Activated CD4-positive, alpha-beta T cell treated with anti-CD3 and anti-CD28 coated beads, Interleukin-2, amount 10 ng/mL, durations not matched to agents 24 days and 14 days (primary cell): Measurements from ENCODE around the gene TRAPPC4. TPM values are rescaled to one million over a fixed set of nuclear protein-coding genes. Genes with fewer than 3 reads are reported as not detected.
"Not testable (repeated sequence)": the region's sequence is repeated elsewhere in the genome, so short reads cannot be mapped to it uniquely, and the experiment has no call there.

Experiments used
- DNase-seq: peaks from one replicate; pipeline ENCODE4 v3.0.0; 2022
- H3K27ac Mint-ChIP-seq: one replicate; pipeline ENCODE4 v1.8.0; 2022; ENCODE audit warnings: mild to moderate bottlenecking, mixed read lengths
- H3K27me3 Mint-ChIP-seq: one replicate; pipeline ENCODE4 v1.8.0; 2022; ENCODE audit warnings: mixed read lengths
- H3K36me3 Mint-ChIP-seq: one replicate; pipeline ENCODE4 v1.8.0; 2022; ENCODE audit warnings: low read depth, mild to moderate bottlenecking, mixed read lengths
- H3K4me1 Mint-ChIP-seq: one replicate; pipeline ENCODE4 v1.8.0; 2021; ENCODE audit warnings: mixed read lengths
- H3K4me3 Mint-ChIP-seq: one replicate; pipeline ENCODE4 v1.8.0; 2022; ENCODE audit warnings: mild to moderate bottlenecking, moderate library complexity, mixed read lengths
- H3K9me3 Mint-ChIP-seq: one replicate; pipeline ENCODE4 v1.8.0; 2021; ENCODE audit warnings: mixed read lengths
- intact Hi-C: fragments of 100-400 bp; cut with micrococcal nuclease; formaldehyde crosslinking; loops from one replicate; pipeline ENCODE4 v1.15.1; 2023
- total RNA-seq: library from RNA; stranded (reverse); gene quantifications from 2 replicates; pipeline ENCODE4 v1.2.3, GENCODE V29; 2022

The TRAPPC4 gene
- total RNA-seq, 1 donor from 2014 or later: 141 TPM

- no peaks in the 10 kb centered on the region for H3K9me3 Mint-ChIP-seq
- intact Hi-C loops: loop anchor here (1.0 to 5.0 kb wide), 4 partner anchors 20 to 71 kb away; partner anchors contain the start of genes BCL9L, HYOU1, RPS25 and SLC37A4
- no peaks in the 10 kb centered on the region for H3K27me3 Mint-ChIP-seq
- peak; percentile 99 for DNase-seq
- peak within 1 kb of the TSS; percentile 90 for H3K4me3 Mint-ChIP-seq
- peak within 1 kb of the TSS; percentile 94 for H3K27ac Mint-ChIP-seq
- peaks cover 24% of the 10 kb centered on the region for H3K4me1 Mint-ChIP-seq
- peaks cover 40% of the 10 kb centered on the region for H3K36me3 Mint-ChIP-seq
Measured at GRCh38 chr11:118997627-118998387, 20.8 kb upstream of the TRAPPC4 start, which contains the start of gene CENATAC. Gene CENATAC, plus strand, starts transcription at chr11:118998138. Its CDS starts 60 bp downstream, at chr11:118998198.

DNA sequence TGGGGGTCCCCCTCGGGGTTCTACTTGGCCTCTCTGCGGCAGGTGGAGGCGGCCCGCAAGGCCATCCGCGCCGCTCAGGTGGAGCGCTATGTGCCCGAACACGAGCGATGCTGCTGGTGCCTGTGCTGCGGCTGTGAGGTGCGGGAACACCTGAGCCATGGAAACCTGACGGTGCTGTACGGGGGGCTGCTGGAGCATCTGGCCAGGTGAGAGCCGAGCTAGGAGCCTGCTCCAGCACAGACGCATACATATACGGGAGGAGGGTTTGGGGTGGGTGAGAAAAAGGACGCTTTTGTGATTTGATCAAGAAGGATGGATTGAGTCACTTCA, 20.2 kb upstream of the TRAPPC4 start:
- Mint-ChIP-seq H3K36me3 (peaks cover 45% of the 10 kb centered on the region), H3K4me1 (peaks cover 27% of the 10 kb centered on the region), H3K27ac (peak overlapping the region; percentile 94), H3K9me3 (no peaks in the 10 kb centered on the region), H3K27me3 (no peaks in the 10 kb centered on the region), H3K4me3 (peak overlapping the region; percentile 90)
- DNase-seq: no peak
- intact Hi-C loops: loop anchor here (1.0 to 5.0 kb wide), 4 partner anchors 20 to 71 kb away; partner anchors contain the start of genes BCL9L, HYOU1, RPS25 and SLC37A4

GRCh38 chr11:118998822-118999221, 19.7 kb upstream of the TRAPPC4 start:
- no peaks in the 10 kb centered on the region for H3K9me3 Mint-ChIP-seq
- peaks cover 49% of the 10 kb centered on the region for H3K36me3 Mint-ChIP-seq
- DNase-seq: no peak
- peak overlapping the region; percentile 90 for H3K4me3 Mint-ChIP-seq
- no peaks in the 10 kb centered on the region for H3K27me3 Mint-ChIP-seq
- peak overlapping the region; percentile 94 for H3K27ac Mint-ChIP-seq
- intact Hi-C loops: loop anchor here (1.0 to 5.0 kb wide), 4 partner anchors 19 to 72 kb away; partner anchors contain the start of genes BCL9L, HYOU1, RPS25 and SLC37A4
- peaks cover 27% of the 10 kb centered on the region for H3K4me1 Mint-ChIP-seq

DNA sequence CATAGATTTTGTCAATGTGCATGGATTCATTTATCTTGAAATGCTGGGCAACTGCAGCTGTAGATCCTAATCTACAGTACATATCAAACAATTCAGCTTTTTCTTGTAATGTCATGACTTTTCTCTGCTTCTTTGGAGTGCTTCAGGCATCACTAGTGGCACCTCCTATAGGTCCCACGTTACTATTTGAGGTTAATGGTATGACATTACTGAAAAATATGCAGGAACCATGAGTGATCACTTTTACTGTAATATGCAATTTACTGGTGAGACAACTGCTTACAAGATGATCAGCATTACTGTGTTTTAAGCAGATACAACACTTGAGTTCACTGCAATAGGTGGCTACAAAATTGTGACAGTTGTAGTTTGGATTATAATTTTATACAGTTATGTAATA, 17.7 kb upstream of the TRAPPC4 start:
- Mint-ChIP-seq H3K4me1 (peaks cover 27% of the 10 kb centered on the region), H3K4me3 (no peak overlapping the region), H3K9me3 (no peaks in the 10 kb centered on the region), H3K27me3 (no peaks in the 10 kb centered on the region), H3K36me3 (peaks cover 57% of the 10 kb centered on the region), H3K27ac (no peak overlapping the region)
- DNase-seq: no peak
- intact Hi-C loops: no loop called here

DNA sequence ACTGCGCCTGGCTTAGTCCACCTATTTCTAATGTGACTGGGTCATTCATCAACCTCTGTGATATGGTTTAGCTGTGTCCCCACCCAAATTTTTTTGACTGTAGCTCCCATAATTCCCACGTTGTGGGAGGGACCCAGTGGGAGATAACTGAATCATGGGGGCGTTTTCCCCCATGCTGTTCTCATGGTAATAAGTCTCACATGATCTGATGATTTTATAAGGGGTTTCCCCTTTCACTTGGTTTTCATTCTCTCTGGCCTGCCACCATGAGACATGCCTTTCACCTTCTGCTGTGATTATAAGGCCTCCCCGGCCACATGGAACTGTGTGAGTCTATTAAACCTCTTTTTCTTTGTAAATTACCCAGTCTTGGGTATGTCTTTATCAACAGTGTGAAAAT, 11.9 kb upstream of the TRAPPC4 start:
- H3K27me3 Mint-ChIP-seq: no peaks in the 10 kb centered on the region
- H3K4me3 Mint-ChIP-seq: no peak overlapping the region
- H3K4me1 Mint-ChIP-seq: peaks cover 4% of the 10 kb centered on the region
- H3K36me3 Mint-ChIP-seq: peaks cover 45% of the 10 kb centered on the region
- no peaks in the 10 kb centered on the region for H3K9me3 Mint-ChIP-seq
- no peak for DNase-seq
- no peak overlapping the region for H3K27ac Mint-ChIP-seq
- intact Hi-C loops: no loop called here

- no peaks in the 10 kb centered on the region for H3K27me3 Mint-ChIP-seq
- intact Hi-C loops: no loop called here
- H3K9me3 Mint-ChIP-seq: no peaks in the 10 kb centered on the region
- peaks cover 24% of the 10 kb centered on the region for H3K4me1 Mint-ChIP-seq
- H3K36me3 Mint-ChIP-seq: peaks cover 63% of the 10 kb centered on the region
- no peak overlapping the region for H3K27ac Mint-ChIP-seq
- no peak for DNase-seq
- no peak overlapping the region for H3K4me3 Mint-ChIP-seq
Measured at GRCh38 chr11:119011476-119012053, 7.0 kb upstream of the TRAPPC4 start.

DNA sequence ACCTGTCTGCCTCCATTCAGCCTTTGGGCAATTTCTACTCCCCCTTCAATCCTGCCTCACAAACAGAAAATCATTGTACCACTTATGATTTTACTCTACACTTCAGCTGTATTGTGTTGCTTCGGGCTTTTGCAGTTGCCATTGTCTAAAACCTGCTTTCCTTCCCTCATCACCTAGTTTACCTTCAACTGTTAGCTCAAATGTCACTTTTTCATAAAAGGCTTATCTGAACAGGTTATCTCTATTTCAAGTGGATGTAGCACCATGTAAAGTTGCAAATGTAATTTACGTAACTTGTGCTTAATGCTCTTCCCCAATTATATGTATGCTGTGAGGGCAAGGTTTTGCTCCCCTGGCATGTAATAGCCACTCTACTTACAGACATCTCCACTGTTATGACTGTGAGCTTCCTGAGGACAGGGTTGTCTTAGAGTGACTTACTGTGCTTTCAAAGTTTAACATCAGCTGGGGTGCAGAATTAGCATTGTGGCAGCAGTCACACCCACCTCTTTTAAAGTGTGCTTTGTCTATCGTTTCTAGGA, 5.9 kb upstream of the TRAPPC4 start:
- Mint-ChIP-seq H3K4me1 (peaks cover 26% of the 10 kb centered on the region), H3K36me3 (peaks cover 65% of the 10 kb centered on the region), H3K4me3 (no peak overlapping the region), H3K27ac (peak overlapping the region; percentile 8), H3K27me3 (no peaks in the 10 kb centered on the region), H3K9me3 (no peaks in the 10 kb centered on the region)
- intact Hi-C loops: no loop called here
- DNase-seq: no peak

DNA sequence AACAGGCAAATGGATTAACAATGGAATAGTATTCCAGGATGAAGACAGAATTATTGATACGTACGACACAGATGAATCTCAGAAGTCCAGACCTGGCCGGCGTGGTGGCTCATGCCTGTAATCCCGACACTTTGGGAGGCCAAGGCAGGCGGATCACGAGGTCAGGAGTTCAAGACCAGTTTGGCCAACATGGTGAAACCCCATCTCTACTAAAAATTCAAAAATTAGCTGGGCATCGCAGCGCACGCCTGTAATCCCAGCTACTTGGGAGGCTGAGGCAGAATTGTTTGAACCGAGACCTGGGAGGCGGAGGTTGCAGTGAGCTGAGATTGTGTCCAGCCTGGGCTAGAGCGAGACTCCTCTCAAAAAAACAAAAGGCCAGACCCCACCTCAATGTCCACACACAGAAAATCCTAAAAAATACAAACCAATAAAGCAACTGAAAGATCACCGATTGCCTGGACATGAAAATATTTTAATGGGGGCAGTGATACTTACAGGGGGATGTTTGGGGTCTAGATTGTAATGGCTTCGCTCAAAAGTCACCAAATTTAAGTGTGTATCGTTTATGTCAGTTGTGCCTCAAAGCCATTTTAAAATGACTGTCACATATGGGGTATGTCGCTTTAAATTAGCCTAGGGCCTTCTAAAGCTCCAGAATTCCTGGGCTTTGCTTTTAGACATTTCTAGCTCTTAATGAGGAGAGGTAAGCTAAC, 4.2 kb upstream of the TRAPPC4 start:
- Mint-ChIP-seq H3K4me3 (peak overlapping the region; percentile 5), H3K4me1 (peaks cover 26% of the 10 kb centered on the region), H3K27me3 (no peaks in the 10 kb centered on the region), H3K36me3 (peaks cover 66% of the 10 kb centered on the region), H3K9me3 (no peaks in the 10 kb centered on the region), H3K27ac (peak overlapping the region; percentile 54)
- no peak for DNase-seq
- intact Hi-C loops: no loop called here

DNA sequence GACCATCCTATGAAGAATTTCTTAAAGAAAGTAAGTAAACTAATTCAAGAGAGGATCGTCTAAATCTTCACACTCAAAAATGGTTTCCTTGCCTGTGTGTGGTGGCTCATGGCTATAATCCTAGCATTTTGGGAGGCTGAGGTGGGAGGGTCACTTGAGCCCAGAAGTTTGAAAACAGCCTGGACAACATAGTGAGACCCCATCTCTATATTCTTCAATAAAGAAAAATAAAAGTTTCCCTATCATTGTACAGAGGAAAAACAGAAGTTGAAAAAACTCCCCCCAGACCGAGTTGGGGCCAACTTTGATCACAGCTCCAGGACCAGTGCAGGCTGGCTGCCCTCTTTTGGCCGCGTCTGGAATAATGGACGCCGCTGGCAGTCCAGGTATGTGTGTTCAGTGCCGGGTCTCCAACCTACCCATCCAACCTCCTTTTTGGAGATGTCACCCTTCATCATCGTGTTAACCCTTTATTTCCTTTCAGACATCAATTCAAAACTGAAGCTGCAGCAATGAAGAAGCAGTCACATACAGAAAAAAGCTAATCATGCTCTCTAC, 3.4 kb upstream of the TRAPPC4 start:
- Mint-ChIP-seq H3K4me3 (peak overlapping the region; percentile 59), H3K27ac (peak overlapping the region; percentile 63), H3K36me3 (peaks cover 67% of the 10 kb centered on the region), H3K27me3 (no peaks in the 10 kb centered on the region), H3K9me3 (no peaks in the 10 kb centered on the region), H3K4me1 (peaks cover 28% of the 10 kb centered on the region)
- intact Hi-C loops: loop anchor here (5.0 kb wide), 2 partner anchors 88 to 223 kb away; partner anchors contain the start of genes BCL9L and DDX6
- no peak for DNase-seq

DNA sequence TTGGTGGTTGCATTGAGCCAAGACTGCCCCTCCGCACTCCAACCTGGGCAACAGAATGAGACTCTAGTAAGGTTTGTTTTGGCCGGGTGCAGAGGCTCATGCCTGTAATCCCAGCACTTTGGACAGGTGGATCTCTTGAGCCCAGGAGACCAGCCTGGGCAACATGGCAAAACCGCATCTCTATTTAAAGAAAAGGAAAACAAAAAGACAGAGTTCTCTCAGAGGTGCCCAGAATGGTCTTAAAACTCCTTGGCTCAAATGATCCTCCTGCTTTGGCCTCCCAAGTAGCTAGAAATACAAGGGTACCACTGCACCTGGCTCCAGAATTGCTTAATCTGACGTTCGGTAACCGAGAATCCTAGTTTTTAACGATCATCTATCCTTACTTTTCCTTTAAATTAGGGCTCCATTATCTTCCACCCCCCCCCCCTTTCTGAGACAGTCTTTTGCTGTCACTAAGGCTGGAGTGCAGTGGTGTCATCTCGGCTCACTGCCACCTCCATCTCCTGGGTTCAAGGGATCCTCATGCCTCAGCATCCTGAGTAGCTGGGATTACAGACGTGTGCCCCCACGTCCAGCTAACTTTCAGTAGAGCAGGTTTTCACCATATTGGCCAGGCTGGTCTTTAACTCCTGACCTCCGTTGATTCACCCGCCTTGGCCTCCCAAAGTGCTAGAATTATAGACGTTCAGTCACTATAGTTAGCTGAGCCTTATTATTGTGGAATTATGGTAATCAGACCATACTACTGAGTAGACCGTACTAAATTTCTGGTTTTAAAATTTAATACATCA, 2.2 kb upstream of the TRAPPC4 start:
- Mint-ChIP-seq H3K27me3 (no peaks in the 10 kb centered on the region), H3K4me3 (peak overlapping the region; percentile 100), H3K27ac (peak overlapping the region; percentile 41), H3K4me1 (peaks cover 32% of the 10 kb centered on the region), H3K36me3 (peaks cover 73% of the 10 kb centered on the region), H3K9me3 (no peaks in the 10 kb centered on the region)
- DNase-seq: no peak
- intact Hi-C loops: loop anchor here (5.0 kb wide), 2 partner anchors 89 to 224 kb away; partner anchors contain the start of genes BCL9L and DDX6

GRCh38 chr11:119017377-119017776, 1.2 kb upstream of the TRAPPC4 start:
- H3K4me3 Mint-ChIP-seq: peak overlapping the region; percentile 100
- H3K9me3 Mint-ChIP-seq: not testable (repeated sequence)
- intact Hi-C loops: loop anchor here (5.0 kb wide), 2 partner anchors 90 to 225 kb away; partner anchors contain the start of genes BCL9L and DDX6

DNA sequence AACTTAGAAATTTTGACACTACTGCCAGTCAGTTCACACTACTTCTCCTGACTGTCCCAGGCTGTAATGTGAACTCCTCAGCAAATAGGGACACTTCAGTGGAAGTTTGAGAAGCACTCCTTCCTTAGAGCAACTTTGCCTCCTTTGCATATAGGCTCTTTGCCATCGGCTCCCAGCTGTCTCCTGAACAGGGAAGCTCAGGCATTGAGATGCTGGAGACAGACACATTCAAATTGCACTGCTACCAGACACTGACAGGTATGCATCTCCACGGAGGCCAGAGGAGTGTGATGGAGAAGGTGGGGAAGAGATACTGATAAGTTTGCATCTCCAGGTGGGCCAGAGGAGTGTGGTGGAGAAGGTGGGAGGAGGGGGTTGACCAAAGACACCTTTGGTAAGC, 1.4 kb downstream of the TRAPPC4 start:
- no peaks in the 10 kb centered on the region for H3K9me3 Mint-ChIP-seq
- H3K27ac Mint-ChIP-seq: peak overlapping the region; percentile 99
- no peaks in the 10 kb centered on the region for H3K27me3 Mint-ChIP-seq
- DNase-seq: no peak
- H3K4me1 Mint-ChIP-seq: peaks cover 44% of the 10 kb centered on the region
- H3K36me3 Mint-ChIP-seq: peaks cover 74% of the 10 kb centered on the region
- intact Hi-C loops: loop anchor here (5.0 kb wide), 2 partner anchors 93 to 228 kb away; partner anchors contain the start of genes BCL9L and DDX6
- H3K4me3 Mint-ChIP-seq: peak overlapping the region; percentile 100

More at GRCh38 chr11:119017377-119017776, 1.2 kb upstream of the TRAPPC4 start:
- peak overlapping the region; percentile 99 for H3K27ac Mint-ChIP-seq
- H3K4me1 Mint-ChIP-seq: peaks cover 34% of the 10 kb centered on the region
- H3K27me3 Mint-ChIP-seq, DNase-seq: not testable (repeated sequence)
- peaks cover 78% of the 10 kb centered on the region for H3K36me3 Mint-ChIP-seq
